Astrocyte of the cerebellum (primary cell): Measurements from ENCODE around the gene RNU4-1.

Experiments
- DNase-seq: peaks from one replicate; pipeline ENCODE4 v3.0.0-alpha.2; 2011; ENCODE audit warnings: low read depth
- H3K4me3 ChIP-seq: 2 replicates; pipeline ENCODE4 v1.5.1; 2011; ENCODE audit warnings: mild to moderate bottlenecking, low read depth, low read length, moderate library complexity
- in situ Hi-C: cut with HindIII; loops from 2 replicates; pipeline ENCODE4 v1.10.0; 2017; ENCODE audit warnings: low sequenced_read_pairs
- TF ChIP-seq, protein P1 (sequence below): IDR thresholded peaks from 2 replicates; pipeline ENCODE4 v1.5.1; 2012; ENCODE audit warnings: low read length, low read depth, moderate library complexity, mild to moderate bottlenecking; ENCODE audit errors: missing control alignments

Gene RNU4-1

DNA sequence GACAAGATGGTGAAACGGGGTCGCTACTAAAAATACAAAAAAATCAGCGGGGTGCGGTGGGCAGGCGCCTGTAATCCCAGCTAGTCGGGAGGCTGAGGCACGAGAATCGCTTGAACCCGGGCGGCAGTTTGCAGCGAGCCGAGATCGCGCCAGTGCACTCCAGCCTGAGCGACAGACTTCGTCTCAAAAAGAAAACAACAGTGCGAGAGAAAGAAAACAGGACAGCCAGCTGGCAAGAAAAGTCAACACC lies 701 bp downstream of the RNU4-1 start:
- in situ Hi-C loops: no loop called here
- DNase-seq: no peak
- TF ChIP-seq, protein P1, sequence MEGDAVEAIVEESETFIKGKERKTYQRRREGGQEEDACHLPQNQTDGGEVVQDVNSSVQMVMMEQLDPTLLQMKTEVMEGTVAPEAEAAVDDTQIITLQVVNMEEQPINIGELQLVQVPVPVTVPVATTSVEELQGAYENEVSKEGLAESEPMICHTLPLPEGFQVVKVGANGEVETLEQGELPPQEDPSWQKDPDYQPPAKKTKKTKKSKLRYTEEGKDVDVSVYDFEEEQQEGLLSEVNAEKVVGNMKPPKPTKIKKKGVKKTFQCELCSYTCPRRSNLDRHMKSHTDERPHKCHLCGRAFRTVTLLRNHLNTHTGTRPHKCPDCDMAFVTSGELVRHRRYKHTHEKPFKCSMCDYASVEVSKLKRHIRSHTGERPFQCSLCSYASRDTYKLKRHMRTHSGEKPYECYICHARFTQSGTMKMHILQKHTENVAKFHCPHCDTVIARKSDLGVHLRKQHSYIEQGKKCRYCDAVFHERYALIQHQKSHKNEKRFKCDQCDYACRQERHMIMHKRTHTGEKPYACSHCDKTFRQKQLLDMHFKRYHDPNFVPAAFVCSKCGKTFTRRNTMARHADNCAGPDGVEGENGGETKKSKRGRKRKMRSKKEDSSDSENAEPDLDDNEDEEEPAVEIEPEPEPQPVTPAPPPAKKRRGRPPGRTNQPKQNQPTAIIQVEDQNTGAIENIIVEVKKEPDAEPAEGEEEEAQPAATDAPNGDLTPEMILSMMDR: no peak
- H3K4me3 ChIP-seq: peak overlapping the region; percentile 53

DNA sequence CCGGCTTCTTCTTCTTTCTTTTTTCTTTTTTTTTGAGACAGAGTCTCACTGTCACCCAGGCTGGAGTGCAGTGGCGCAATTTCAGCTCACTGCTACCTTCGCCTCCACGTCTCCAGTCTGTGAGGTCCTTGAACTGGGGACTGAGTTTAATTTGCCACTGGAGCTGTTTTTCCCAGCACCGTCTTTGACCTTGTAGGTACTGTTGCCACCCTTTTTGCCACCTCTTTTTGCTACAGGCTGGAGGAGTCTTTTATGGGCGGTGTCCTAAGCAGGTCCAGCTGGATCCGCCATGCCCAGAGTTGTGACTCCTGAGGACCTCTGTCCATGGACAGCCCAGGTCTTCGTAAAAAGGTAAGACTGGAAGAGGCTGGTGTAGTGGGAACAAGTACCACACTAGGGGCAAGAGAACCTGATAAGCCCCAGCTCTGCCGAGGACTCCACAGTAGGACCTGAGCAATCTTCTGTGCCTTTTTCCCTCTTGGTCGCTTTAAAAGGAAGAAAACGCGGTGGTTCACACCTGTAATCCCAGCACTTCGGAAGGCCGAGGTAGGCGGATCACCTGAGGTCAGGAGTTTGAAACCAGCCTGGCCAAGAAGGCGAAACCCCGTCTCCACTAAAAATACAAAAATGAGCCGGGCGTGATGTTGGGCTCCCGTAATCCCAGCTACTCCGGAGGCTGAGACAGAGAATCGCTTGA lies 2.3 kb downstream of the RNU4-1 start:
- in situ Hi-C loops: no loop called here
- no peak for DNase-seq
- TF ChIP-seq, protein P1: no peak
- H3K4me3 ChIP-seq: peak overlapping the region; percentile 18

DNA sequence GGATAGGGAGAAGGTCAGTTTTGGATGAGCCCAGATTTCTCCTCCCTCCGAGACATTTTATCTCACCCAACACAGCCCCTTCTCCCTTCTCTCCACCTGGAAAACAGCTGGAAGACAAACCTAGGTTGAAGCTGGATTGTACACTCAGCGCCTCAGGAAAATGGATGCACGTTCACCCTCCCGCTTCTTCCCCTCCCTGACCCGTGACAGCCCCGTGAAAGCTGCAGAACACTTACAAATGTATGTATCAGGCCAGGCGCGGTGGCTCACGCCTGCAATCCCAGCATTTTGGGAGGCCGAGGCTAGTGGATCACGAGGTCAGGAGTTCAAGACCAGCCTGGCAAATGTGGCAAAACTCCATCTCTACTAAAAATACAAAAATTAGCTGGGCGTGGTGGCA lies 5.5 kb downstream of the RNU4-1 start:
- in situ Hi-C loops: no loop called here
- no peak for DNase-seq
- no peak overlapping the region for H3K4me3 ChIP-seq
- TF ChIP-seq, protein P1: no peak

DNA sequence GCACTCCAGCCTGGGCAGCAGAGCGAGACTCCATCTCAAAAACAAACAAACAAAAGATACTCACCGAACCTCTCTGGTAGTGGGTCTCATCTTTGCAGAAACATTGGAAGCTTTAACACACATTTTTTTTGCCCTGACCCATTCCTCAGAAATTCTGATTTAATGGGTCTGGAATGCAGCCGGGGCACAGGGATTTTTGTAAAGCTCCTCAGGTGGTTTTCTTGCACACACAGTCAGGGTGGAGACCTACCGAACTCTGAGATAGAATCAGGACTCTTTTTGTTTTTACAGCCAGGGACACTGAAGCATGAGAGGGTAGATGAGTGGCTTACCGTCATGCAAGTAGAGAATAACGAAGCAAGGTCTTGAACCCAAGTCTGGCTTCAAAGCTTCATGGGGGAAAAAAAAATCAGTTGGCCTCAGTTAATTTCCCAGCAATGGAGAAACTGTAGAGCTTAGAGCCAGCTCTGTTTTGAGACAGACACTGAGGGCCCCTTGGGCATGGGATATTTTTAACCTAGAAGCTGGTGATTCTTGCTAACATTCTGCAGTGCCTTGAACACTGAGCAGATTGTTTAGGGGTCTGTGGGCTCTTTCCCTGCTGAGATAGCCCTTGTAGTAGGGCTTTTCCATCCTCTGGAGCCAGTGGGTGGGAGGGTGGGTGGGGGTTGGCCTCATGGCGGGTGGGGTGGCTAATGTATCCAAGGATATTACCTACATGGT lies 6.1 kb downstream of the RNU4-1 start:
- no peak overlapping the region for H3K4me3 ChIP-seq
- in situ Hi-C loops: no loop called here
- TF ChIP-seq, protein P1: no peak
- no peak for DNase-seq

DNA sequence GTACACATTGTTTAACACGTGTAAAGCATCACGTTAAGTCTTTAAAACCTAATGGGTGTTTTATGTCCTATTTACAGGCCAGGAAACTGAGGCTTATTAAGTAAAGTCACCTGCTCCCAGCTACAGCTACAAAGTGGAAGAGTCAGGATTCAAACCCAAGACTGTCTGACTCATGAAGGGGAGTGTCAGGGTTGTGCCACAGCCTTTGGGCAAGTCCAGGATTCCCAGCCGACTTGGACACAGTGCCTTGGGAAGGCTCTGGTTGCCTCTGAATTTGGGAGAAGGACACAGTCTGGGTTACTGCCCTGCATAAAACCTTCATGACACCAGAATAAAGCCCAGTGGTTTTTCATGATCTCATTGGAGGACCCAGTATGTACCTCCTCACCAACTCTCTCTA lies 8.7 kb downstream of the RNU4-1 start:
- in situ Hi-C loops: no loop called here
- no peak overlapping the region for H3K4me3 ChIP-seq
- TF ChIP-seq, protein P1: no peak
- no peak for DNase-seq

DNA sequence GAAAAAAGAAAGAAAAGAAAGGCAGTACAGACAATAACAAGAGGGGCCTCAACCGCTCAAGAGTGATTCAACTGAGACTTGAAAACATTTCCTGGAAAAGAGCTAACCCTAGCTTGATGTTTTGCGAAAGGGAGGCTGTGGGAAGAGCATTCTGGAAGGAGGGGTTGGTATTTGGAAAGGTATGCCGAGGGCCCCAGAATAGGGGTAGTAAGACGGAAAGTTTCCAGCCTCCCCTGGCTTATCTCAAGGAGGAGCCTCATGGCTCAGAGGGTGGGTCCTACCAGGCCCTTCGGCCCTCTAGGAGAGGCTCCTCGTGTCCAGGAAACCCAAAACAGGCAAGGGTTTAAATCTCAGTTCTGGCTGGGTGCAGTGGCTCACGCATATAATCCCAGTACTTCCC lies 9.7 kb downstream of the RNU4-1 start:
- DNase-seq: no peak
- H3K4me3 ChIP-seq: no peak overlapping the region
- in situ Hi-C loops: no loop called here
- TF ChIP-seq, protein P1: no peak
